DND-41 (cell line): Measurements from ENCODE around the gene ADAMTSL3.

ENCODE experiments used
- ATAC-seq: fragments of 200-7000 bp; cut with Tn5 transposase; 3 replicates; pipeline ENCODE4 v1.9.1; 2021; ENCODE audit warnings: low read depth; ENCODE audit not compliant: insufficient read depth
- DNase-seq: peaks from one replicate; pipeline ENCODE4 v3.0.0-alpha.2; 2020
- H2AFZ ChIP-seq: 2 replicates; pipeline ENCODE4 v1.6.0; 2012; ENCODE audit warnings: low read depth, low read length
- H3K27ac ChIP-seq: 2 replicates; pipeline ENCODE4 v1.5.1; 2012; ENCODE audit warnings: low read length, inconsistent platforms
- H3K27me3 ChIP-seq: fragments of 200-600 bp; sonication (generic); 2 replicates; pipeline ENCODE4 v1.6.0; 2012; ENCODE audit warnings: low read length, mild to moderate bottlenecking, inconsistent platforms; ENCODE audit not compliant: insufficient read depth, poor library complexity
- H3K36me3 ChIP-seq: 2 replicates; pipeline ENCODE4 v1.5.1; 2012; ENCODE audit warnings: low read length, inconsistent platforms; ENCODE audit not compliant: insufficient read depth
- H3K4me1 ChIP-seq: 2 replicates; pipeline ENCODE4 v1.5.1; 2012; ENCODE audit warnings: mild to moderate bottlenecking, low read length; ENCODE audit not compliant: insufficient read depth
- H3K4me2 ChIP-seq: 2 replicates; pipeline ENCODE4 v1.6.0; 2012; ENCODE audit warnings: mild to moderate bottlenecking, moderate library complexity, low read length, inconsistent platforms; ENCODE audit not compliant: insufficient read depth
- H3K4me3 ChIP-seq, 2 experiments: fragments of 200-600 bp in 1 of 2; shearing (Covaris generic) in 1 of 2; 2 replicates each; pipeline ENCODE4 v1.5.1; 2012 to 2016; ENCODE audit warnings: inconsistent platforms in 2 of 2, low read length in 2 of 2, mild to moderate bottlenecking in 2 of 2, low read depth in 1 of 2, moderate library complexity in 1 of 2
- H3K79me2 ChIP-seq: 2 replicates; pipeline ENCODE4 v1.6.0; 2012; ENCODE audit warnings: low read length, inconsistent platforms; ENCODE audit not compliant: insufficient read depth
- H3K9ac ChIP-seq: 2 replicates; pipeline ENCODE4 v1.6.0; 2012; ENCODE audit warnings: low read depth, mild to moderate bottlenecking, inconsistent platforms, low read length, moderate library complexity
- H3K9me3 ChIP-seq: 2 replicates; pipeline ENCODE4 v1.5.1; 2012; ENCODE audit warnings: low read length, moderate library complexity, mild to moderate bottlenecking, inconsistent platforms; ENCODE audit not compliant: insufficient read depth, severe bottlenecking
- H4K20me1 ChIP-seq: 2 replicates; pipeline ENCODE4 v1.6.0; 2012; ENCODE audit warnings: low read length; ENCODE audit not compliant: insufficient read depth
- CTCF ChIP-seq: IDR thresholded peaks from 2 replicates; pipeline ENCODE4 v1.5.1; 2012; ENCODE audit warnings: borderline replicate concordance, low read length, moderate library complexity, mild to moderate bottlenecking; ENCODE audit not compliant: poor library complexity, severe bottlenecking; ENCODE audit errors: extremely low read depth
- EZH2 ChIP-seq: IDR thresholded peaks from 3 replicates; pipeline ENCODE4 v1.6.1; 2012; ENCODE audit warnings: borderline replicate concordance, low read depth, mild to moderate bottlenecking, moderate library complexity, low read length, inconsistent platforms; ENCODE audit not compliant: severe bottlenecking

ADAMTSL3 gene

GRCh38 chr15:83914906-83915305, 261.0 kb downstream of the ADAMTSL3 start:
- Histone ChIP-seq H3K4me3 (no peak overlapping the region), H3K36me3 (no peaks in the 10 kb centered on the region), H3K4me1 (no peaks in the 10 kb centered on the region), H3K9ac (no peak overlapping the region), H3K9me3 (no peaks in the 10 kb centered on the region), H3K4me2 (no peak overlapping the region), H3K27me3 (no peaks in the 10 kb centered on the region), H4K20me1 (no peaks in the 10 kb centered on the region), H3K79me2 (no peaks in the 10 kb centered on the region), H2AFZ (no peak overlapping the region), H3K27ac (no peak overlapping the region)
- ATAC-seq = no peak
- no peak for DNase-seq
- no peak for TF ChIP-seq CTCF
- TF ChIP-seq EZH2 = no peak

GRCh38 chr15:83917432-83917831, 263.5 kb downstream of the ADAMTSL3 start:
- no peaks in the 10 kb centered on the region for H4K20me1 ChIP-seq
- no peak overlapping the region for H2AFZ ChIP-seq
- H3K79me2 ChIP-seq = no peaks in the 10 kb centered on the region
- H3K36me3 ChIP-seq = no peaks in the 10 kb centered on the region
- no peak overlapping the region for H3K4me2 ChIP-seq
- DNase-seq (no peak), ATAC-seq (no peak)
- no peak overlapping the region for H3K27ac ChIP-seq
- no peak overlapping the region for H3K9ac ChIP-seq
- no peak for TF ChIP-seq CTCF
- TF ChIP-seq EZH2 = no peak
- H3K4me3 ChIP-seq = no peak overlapping the region
- H3K9me3 ChIP-seq = no peaks in the 10 kb centered on the region
- no peaks in the 10 kb centered on the region for H3K4me1 ChIP-seq
- no peaks in the 10 kb centered on the region for H3K27me3 ChIP-seq

DNA sequence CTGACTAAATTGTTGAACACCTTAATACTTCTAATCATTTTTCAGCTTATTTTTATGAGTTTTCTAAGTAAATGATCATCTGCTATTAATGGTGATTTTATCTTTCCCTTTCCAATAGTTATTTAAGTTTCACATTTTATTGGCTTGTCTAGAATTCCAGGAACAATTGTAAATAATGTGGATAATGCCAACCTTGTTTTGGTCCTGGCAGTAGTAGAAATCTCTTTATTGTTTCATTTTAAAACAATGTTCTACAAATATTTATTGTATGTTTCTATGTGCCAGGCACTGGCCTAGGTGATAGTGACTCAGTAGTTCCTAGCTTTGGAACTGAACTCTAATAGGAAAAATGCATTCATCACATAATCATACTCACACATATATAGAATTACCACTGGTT, 264.1 kb downstream of the ADAMTSL3 start:
- TF ChIP-seq CTCF (no peak), EZH2 (no peak)
- Histone ChIP-seq H3K4me3 (no peak overlapping the region), H3K79me2 (no peaks in the 10 kb centered on the region), H3K36me3 (no peaks in the 10 kb centered on the region), H3K4me1 (no peaks in the 10 kb centered on the region), H3K4me2 (no peak overlapping the region), H3K27me3 (no peaks in the 10 kb centered on the region), H4K20me1 (no peaks in the 10 kb centered on the region), H3K9me3 (no peaks in the 10 kb centered on the region), H3K9ac (no peak overlapping the region), H2AFZ (no peak overlapping the region), H3K27ac (no peak overlapping the region)
- DNase-seq (no peak), ATAC-seq (no peak)

GRCh38 chr15:83919319-83919830, 265.5 kb downstream of the ADAMTSL3 start:
- Histone ChIP-seq H3K79me2 (no peaks in the 10 kb centered on the region), H3K27me3 (peaks cover 2% of the 10 kb centered on the region), H3K9ac (no peak overlapping the region), H3K9me3 (no peaks in the 10 kb centered on the region), H3K4me3 (no peak overlapping the region), H4K20me1 (no peaks in the 10 kb centered on the region), H3K36me3 (no peaks in the 10 kb centered on the region), H2AFZ (no peak overlapping the region), H3K4me2 (no peak overlapping the region), H3K4me1 (no peaks in the 10 kb centered on the region), H3K27ac (no peak overlapping the region)
- ATAC-seq (no peak), DNase-seq (no peak)
- no peak for TF ChIP-seq EZH2
- TF ChIP-seq CTCF = no peak
